K562 (cell line): Measurements from ENCODE around the gene MYCBP. TPM values are rescaled to one million over a fixed set of nuclear protein-coding genes. Genes with fewer than 3 reads are reported as not detected.

Experiments used
- KAT7 ChIP-seq: sonication (generic); formaldehyde crosslinking; IDR thresholded peaks from 2 replicates; pipeline ENCODE4 v1.8.0; 2022; ENCODE audit warnings: missing genetic modification reagents, mild to moderate bottlenecking, borderline replicate concordance
- NFIX ChIP-seq: fragments of 250-450 bp; sonication (Bioruptor Pico); IDR thresholded peaks from 2 replicates; pipeline ENCODE4 v1.4.0; 2020; ENCODE audit warnings: low read depth, mild to moderate bottlenecking, moderate library complexity
- SRSF1 ChIP-seq: fragments of 200-400 bp; formaldehyde crosslinking; IDR thresholded peaks from 2 replicates; pipeline ENCODE4 v1.6.1; 2017; ENCODE audit warnings: mild to moderate bottlenecking, low read depth, low read length, moderate library complexity
- ZBTB1 ChIP-seq: sonication (generic); formaldehyde crosslinking; IDR thresholded peaks from 2 replicates; pipeline ENCODE4 v1.8.1; 2023; ENCODE audit warnings: missing genetic modification reagents, low read depth, mild to moderate bottlenecking, borderline replicate concordance
- polyA plus RNA-seq, 8 experiments: library from polyadenylated mRNA; depleted of rRNA in 4 of 8; stranded (reverse) in 5 of 8; unstranded in 3 of 8; fragments of >200 nt; fragmentation: Nextera tagmentation in 2 of 8; fragmentation: Illumina TruSeq in 1 of 8; extraction: Ambion mirVana in 2 of 8; extraction: Trizol in 1 of 8; gene quantifications; 2 replicates each; pipeline versions ENCODE4 v1.2.1 to v1.2.3, GENCODE V29; 2011 to 2014; ENCODE audit warnings: inconsistent platforms in 1 of 8, missing spikeins in 1 of 8
- total RNA-seq, 7 experiments: library from RNA; depleted of rRNA in 6 of 7; stranded (reverse); fragments of >200 nt in 6 of 7; fragmentation: Illumina TruSeq in 2 of 7; extraction: Trizol in 2 of 7; gene quantifications; 2 replicates each; pipeline versions ENCODE4 v1.2.1 to v1.2.3, GENCODE V29; 2011 to 2021; ENCODE audit warnings: low replicate concordance in 1 of 7
- TF ChIP-seq, protein P1 (sequence below): fragments of 250-450 bp; sonication (Bioruptor Pico); IDR thresholded peaks from 2 replicates; pipeline ENCODE4 v1.5.0; 2022; ENCODE audit warnings: mild to moderate bottlenecking
- TF ChIP-seq, protein P2 (sequence below): fragments of 450-650 bp; IDR thresholded peaks from 2 replicates; pipeline ENCODE4 v1.6.1; 2016; ENCODE audit warnings: antibody characterized with exemption
- TF ChIP-seq, protein P3 (sequence below): fragments of 250-450 bp; sonication (Bioruptor Pico); IDR thresholded peaks from 2 replicates; pipeline ENCODE4 v1.5.0; 2020; ENCODE audit warnings: mild to moderate bottlenecking, borderline replicate concordance
- TF ChIP-seq, protein P4 (sequence below): fragments of 250-450 bp; sonication (Bioruptor Pico); IDR thresholded peaks from 2 replicates; pipeline ENCODE4 v1.4.0; 2020; ENCODE audit warnings: mild to moderate bottlenecking, moderate library complexity, borderline replicate concordance
- TF ChIP-seq, protein P5 (sequence below): fragments of 450-650 bp; conservative IDR thresholded peaks from 2 replicates; pipeline ENCODE4 v1.6.1; 2016; ENCODE audit warnings: missing genetic modification characterization, low read depth, mild to moderate bottlenecking, control low read depth, missing compliant biosample characterization
- TF ChIP-seq, protein P6 (sequence below): fragments of 250-450 bp; sonication (Bioruptor Pico); IDR thresholded peaks from 2 replicates; pipeline ENCODE4 v1.9.0; 2021; ENCODE audit warnings: mild to moderate bottlenecking, inconsistent platforms

The MYCBP gene
- total and polyA plus RNA-seq, 9 of the 15 experiments (the other 6 are each of a cell fraction or from before 2014, with no cell fraction given) = 32.3 to 253 (median 72.9) TPM

DNA sequence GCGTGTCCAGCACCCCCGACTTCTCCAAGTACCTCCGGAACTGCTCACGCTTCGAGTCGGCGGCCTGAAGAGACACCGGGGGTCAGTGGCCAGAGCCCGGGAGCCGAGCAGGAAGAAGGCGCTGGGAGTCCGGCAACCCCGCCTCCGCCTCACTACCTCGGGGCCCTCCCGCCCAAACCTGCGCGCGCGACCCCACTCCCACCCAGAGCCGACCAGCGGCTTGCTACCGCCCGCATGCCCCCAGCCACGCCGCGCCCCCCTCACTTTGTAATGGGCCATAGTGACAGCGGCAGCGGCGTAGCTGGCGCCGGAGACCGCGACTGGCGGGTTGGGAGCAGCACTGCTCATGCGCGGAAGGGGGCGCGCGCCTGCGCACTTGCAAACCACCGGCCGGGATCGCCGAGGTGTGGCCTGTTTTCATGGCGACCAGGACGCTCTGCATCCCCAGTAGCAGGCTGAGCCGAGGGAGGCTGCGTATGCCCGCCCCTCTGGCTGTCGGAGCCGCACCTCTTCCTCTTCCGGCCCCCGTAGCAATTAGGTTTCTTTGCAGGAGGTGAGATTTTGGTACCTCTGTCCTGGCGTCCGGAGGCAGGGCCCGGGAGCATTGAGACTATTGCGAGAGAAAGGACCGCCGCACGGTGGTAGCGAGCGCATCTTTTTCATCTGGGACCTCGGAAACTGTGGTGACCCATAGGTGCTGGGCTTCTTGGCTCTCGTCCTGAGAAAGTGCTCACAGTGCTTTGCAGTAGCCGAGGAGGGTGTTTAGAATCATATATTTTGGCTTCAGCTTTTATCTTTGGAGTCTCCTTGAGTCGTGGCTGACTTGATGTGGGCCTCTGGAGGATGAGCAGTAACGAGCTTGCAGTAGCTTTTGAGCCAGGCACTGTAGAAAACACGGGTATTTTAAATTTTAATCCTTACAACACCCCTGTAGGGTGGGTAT, at the start of gene MYCBP (continued):
- TF ChIP-seq, protein P1, sequence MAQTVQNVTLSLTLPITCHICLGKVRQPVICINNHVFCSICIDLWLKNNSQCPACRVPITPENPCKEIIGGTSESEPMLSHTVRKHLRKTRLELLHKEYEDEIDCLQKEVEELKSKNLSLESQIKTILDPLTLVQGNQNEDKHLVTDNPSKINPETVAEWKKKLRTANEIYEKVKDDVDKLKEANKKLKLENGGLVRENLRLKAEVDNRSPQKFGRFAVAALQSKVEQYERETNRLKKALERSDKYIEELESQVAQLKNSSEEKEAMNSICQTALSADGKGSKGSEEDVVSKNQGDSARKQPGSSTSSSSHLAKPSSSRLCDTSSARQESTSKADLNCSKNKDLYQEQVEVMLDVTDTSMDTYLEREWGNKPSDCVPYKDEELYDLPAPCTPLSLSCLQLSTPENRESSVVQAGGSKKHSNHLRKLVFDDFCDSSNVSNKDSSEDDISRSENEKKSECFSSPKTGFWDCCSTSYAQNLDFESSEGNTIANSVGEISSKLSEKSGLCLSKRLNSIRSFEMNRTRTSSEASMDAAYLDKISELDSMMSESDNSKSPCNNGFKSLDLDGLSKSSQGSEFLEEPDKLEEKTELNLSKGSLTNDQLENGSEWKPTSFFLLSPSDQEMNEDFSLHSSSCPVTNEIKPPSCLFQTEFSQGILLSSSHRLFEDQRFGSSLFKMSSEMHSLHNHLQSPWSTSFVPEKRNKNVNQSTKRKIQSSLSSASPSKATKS = 0 out of 2 replicates have a peak, but pooled peaks have one; percentile 33
- TF ChIP-seq NFIX (CRISPR knock-in tag) (no peak), SRSF1 (no peak), ZBTB1 (CRISPR knock-in tag) (no peak; the same call in 1 of the 2 replicates), KAT7 (no peak)
- TF ChIP-seq, protein P2, sequence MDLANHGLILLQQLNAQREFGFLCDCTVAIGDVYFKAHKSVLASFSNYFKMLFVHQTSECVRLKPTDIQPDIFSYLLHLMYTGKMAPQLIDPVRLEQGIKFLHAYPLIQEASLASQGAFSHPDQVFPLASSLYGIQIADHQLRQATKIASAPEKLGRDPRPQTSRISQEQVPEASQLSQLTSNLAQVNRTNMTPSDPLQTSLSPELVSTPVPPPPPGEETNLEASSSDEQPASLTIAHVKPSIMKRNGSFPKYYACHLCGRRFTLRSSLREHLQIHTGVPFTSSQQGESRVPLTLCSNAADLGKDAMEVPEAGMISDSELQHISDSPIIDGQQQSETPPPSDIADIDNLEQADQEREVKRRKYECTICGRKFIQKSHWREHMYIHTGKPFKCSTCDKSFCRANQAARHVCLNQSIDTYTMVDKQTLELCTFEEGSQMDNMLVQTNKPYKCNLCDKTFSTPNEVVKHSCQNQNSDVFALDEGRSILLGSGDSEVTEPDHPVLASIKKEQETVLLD = peak; percentile 98
- TF ChIP-seq, protein P3, sequence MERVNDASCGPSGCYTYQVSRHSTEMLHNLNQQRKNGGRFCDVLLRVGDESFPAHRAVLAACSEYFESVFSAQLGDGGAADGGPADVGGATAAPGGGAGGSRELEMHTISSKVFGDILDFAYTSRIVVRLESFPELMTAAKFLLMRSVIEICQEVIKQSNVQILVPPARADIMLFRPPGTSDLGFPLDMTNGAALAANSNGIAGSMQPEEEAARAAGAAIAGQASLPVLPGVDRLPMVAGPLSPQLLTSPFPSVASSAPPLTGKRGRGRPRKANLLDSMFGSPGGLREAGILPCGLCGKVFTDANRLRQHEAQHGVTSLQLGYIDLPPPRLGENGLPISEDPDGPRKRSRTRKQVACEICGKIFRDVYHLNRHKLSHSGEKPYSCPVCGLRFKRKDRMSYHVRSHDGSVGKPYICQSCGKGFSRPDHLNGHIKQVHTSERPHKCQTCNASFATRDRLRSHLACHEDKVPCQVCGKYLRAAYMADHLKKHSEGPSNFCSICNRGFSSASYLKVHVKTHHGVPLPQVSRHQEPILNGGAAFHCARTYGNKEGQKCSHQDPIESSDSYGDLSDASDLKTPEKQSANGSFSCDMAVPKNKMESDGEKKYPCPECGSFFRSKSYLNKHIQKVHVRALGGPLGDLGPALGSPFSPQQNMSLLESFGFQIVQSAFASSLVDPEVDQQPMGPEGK (CRISPR knock-in tag) = no peak
- TF ChIP-seq, protein P4, sequence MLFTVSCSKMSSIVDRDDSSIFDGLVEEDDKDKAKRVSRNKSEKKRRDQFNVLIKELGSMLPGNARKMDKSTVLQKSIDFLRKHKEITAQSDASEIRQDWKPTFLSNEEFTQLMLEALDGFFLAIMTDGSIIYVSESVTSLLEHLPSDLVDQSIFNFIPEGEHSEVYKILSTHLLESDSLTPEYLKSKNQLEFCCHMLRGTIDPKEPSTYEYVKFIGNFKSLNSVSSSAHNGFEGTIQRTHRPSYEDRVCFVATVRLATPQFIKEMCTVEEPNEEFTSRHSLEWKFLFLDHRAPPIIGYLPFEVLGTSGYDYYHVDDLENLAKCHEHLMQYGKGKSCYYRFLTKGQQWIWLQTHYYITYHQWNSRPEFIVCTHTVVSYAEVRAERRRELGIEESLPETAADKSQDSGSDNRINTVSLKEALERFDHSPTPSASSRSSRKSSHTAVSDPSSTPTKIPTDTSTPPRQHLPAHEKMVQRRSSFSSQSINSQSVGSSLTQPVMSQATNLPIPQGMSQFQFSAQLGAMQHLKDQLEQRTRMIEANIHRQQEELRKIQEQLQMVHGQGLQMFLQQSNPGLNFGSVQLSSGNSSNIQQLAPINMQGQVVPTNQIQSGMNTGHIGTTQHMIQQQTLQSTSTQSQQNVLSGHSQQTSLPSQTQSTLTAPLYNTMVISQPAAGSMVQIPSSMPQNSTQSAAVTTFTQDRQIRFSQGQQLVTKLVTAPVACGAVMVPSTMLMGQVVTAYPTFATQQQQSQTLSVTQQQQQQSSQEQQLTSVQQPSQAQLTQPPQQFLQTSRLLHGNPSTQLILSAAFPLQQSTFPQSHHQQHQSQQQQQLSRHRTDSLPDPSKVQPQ (CRISPR knock-in tag) = no peak
- TF ChIP-seq, protein P5, sequence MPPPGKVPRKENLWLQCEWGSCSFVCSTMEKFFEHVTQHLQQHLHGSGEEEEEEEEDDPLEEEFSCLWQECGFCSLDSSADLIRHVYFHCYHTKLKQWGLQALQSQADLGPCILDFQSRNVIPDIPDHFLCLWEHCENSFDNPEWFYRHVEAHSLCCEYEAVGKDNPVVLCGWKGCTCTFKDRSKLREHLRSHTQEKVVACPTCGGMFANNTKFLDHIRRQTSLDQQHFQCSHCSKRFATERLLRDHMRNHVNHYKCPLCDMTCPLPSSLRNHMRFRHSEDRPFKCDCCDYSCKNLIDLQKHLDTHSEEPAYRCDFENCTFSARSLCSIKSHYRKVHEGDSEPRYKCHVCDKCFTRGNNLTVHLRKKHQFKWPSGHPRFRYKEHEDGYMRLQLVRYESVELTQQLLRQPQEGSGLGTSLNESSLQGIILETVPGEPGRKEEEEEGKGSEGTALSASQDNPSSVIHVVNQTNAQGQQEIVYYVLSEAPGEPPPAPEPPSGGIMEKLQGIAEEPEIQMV (tag) = no peak
- TF ChIP-seq, protein P6, sequence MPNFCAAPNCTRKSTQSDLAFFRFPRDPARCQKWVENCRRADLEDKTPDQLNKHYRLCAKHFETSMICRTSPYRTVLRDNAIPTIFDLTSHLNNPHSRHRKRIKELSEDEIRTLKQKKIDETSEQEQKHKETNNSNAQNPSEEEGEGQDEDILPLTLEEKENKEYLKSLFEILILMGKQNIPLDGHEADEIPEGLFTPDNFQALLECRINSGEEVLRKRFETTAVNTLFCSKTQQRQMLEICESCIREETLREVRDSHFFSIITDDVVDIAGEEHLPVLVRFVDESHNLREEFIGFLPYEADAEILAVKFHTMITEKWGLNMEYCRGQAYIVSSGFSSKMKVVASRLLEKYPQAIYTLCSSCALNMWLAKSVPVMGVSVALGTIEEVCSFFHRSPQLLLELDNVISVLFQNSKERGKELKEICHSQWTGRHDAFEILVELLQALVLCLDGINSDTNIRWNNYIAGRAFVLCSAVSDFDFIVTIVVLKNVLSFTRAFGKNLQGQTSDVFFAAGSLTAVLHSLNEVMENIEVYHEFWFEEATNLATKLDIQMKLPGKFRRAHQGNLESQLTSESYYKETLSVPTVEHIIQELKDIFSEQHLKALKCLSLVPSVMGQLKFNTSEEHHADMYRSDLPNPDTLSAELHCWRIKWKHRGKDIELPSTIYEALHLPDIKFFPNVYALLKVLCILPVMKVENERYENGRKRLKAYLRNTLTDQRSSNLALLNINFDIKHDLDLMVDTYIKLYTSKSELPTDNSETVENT (CRISPR knock-in tag) = 0 out of 2 replicates have a peak, but pooled peaks have one; percentile 8
